H1 (cell line): ENCODE data around the gene CMIP. TPM values are rescaled to one million over a fixed set of nuclear protein-coding genes. Genes with fewer than 3 reads are reported as not detected.

Experiments used
- CTCF ChIA-PET: fragments of 300-600 bp; sonication (Branson Sonifier 250); formaldehyde crosslinking; loops from one replicate; lab custom pipeline; 2021; ENCODE audit not compliant: partially characterized antibody; lab: Charles Lee
- POLR2A ChIA-PET: fragments of 300-600 bp; sonication (Branson Sonifier 250); formaldehyde crosslinking; loops from one replicate; lab custom pipeline; 2021; ENCODE audit warnings: inconsistent platforms; ENCODE audit not compliant: partially characterized antibody; lab: Charles Lee
- DNase-seq, 2 experiments: peaks; one replicate each; pipeline versions ENCODE4 v3.0.0 to v3.0.0-alpha.2; 2010 to 2022; ENCODE audit warnings: low spot score in 2 of 2, low read depth in 1 of 2, mixed read lengths in 1 of 2
- FAIRE-seq: peaks from 2 replicates; lab custom pipeline; 2011; peaks lifted over from hg19 to GRCh38; lab: Jason Lieb, UNC
- H2AFZ ChIP-seq: 2 replicates; pipeline ENCODE4 v1.8.1; 2012; ENCODE audit warnings: low read length, inconsistent platforms
- H2AK5ac ChIP-seq: 2 replicates; pipeline ENCODE4 v1.6.1; 2013; ENCODE audit warnings: low read depth, low read length
- H2BK120ac ChIP-seq: replicated peaks from 2 replicates; pipeline ENCODE3; 2013; ENCODE audit warnings: low read depth, low read length, inconsistent platforms
- H2BK12ac ChIP-seq: 2 replicates; pipeline ENCODE4 v1.6.1; 2013; ENCODE audit warnings: low read depth, low read length
- H2BK15ac ChIP-seq: 2 replicates; pipeline ENCODE4 v1.6.1; 2013; ENCODE audit warnings: low read length
- H2BK20ac ChIP-seq: 2 replicates; pipeline ENCODE4 v1.6.1; 2013; ENCODE audit warnings: low read length
- H2BK5ac ChIP-seq: 2 replicates; pipeline ENCODE4 v1.6.1; 2013; ENCODE audit warnings: low read depth, low read length
- H3K14ac ChIP-seq: 2 replicates; pipeline ENCODE4 v1.6.1; 2013; ENCODE audit warnings: inconsistent platforms; ENCODE audit not compliant: insufficient read length
- H3K18ac ChIP-seq: 2 replicates; pipeline ENCODE4 v1.6.1; 2013; ENCODE audit warnings: low read length; ENCODE audit errors: extremely low read depth
- H3K23ac ChIP-seq: 2 replicates; pipeline ENCODE4 v1.6.1; 2013; ENCODE audit warnings: inconsistent platforms; ENCODE audit not compliant: insufficient read length
- H3K23me2 ChIP-seq: 2 replicates; pipeline ENCODE4 v1.6.1; 2013; ENCODE audit warnings: low read depth, low read length
- H3K27ac ChIP-seq: 2 replicates; pipeline ENCODE4 v1.6.1; 2011; ENCODE audit warnings: low read depth, low read length, inconsistent platforms
- H3K27me3 ChIP-seq, 4 experiments: replicated peaks in 1 of 4; 1 replicate in 1 of 4; 2 replicates in 3 of 4; pipeline versions ENCODE4 v1.6.1 to v1.8.1; 2011 to 2013; ENCODE audit warnings: low read length in 3 of 4, mild to moderate bottlenecking in 3 of 4, inconsistent platforms in 2 of 4, mixed read lengths in 2 of 4, moderate library complexity in 1 of 4; ENCODE audit not compliant: control insufficient read depth in 3 of 4, insufficient read depth in 3 of 4; ENCODE audit errors: extremely low read depth in 1 of 4
- H3K36me3 ChIP-seq, 4 experiments: 2 replicates each; pipeline versions ENCODE4 v1.6.1 to v1.8.1; 2011 to 2013; ENCODE audit warnings: mild to moderate bottlenecking in 4 of 4, low read length in 3 of 4, moderate library complexity in 2 of 4, control low read depth in 1 of 4, inconsistent platforms in 1 of 4; ENCODE audit not compliant: insufficient read depth in 4 of 4, control insufficient read depth in 2 of 4
- H3K4ac ChIP-seq: replicated peaks from 2 replicates; pipeline ENCODE3; 2013; ENCODE audit warnings: low read length, low read depth, mixed read lengths, inconsistent platforms; ENCODE audit not compliant: insufficient read length
- H3K4me1 ChIP-seq, 4 experiments: replicated peaks in 1 of 4; 1 replicate in 1 of 4; 2 replicates in 3 of 4; pipeline versions ENCODE4 v1.6.1 to v1.8.1; 2011 to 2013; ENCODE audit warnings: low read length in 3 of 4, inconsistent platforms in 2 of 4, mixed read lengths in 1 of 4; ENCODE audit not compliant: insufficient read depth in 4 of 4, control insufficient read depth in 3 of 4
- H3K4me2 ChIP-seq, 2 experiments: 2 replicates each; pipeline versions ENCODE4 v1.6.1 to v1.8.1; 2011 to 2013; ENCODE audit warnings: low read depth in 2 of 2, low read length in 2 of 2, control low read depth in 1 of 2, inconsistent platforms in 1 of 2, mild to moderate bottlenecking in 1 of 2; ENCODE audit not compliant: insufficient read depth in 1 of 2
- H3K4me3 ChIP-seq, 4 experiments: fragments of 200-600, 300-600 bp in 1 of 4; sonication (generic), shearing (Covaris generic), sonication (Bioruptor Twin) in 1 of 4; 2 replicates each; pipeline versions ENCODE4 v1.5.1 to v1.8.1; 2011 to 2016; ENCODE audit warnings: low read length in 4 of 4, low read depth in 3 of 4, control low read depth in 2 of 4, inconsistent platforms in 2 of 4, mild to moderate bottlenecking in 2 of 4, mixed read lengths in 1 of 4, moderate library complexity in 1 of 4; ENCODE audit not compliant: insufficient read depth in 2 of 4; ENCODE audit errors: extremely low read depth in 1 of 4
- H3K56ac ChIP-seq: replicated peaks from 2 replicates; pipeline ENCODE3; 2013; ENCODE audit warnings: low read depth, mild to moderate bottlenecking, mixed read lengths, low read length, inconsistent platforms; ENCODE audit not compliant: insufficient read length
- H3K79me1 ChIP-seq: 2 replicates; pipeline ENCODE4 v1.6.1; 2013; ENCODE audit warnings: low read depth, low read length, control low read depth
- H3K79me2 ChIP-seq, 2 experiments: 2 replicates each; pipeline versions ENCODE4 v1.6.1 to v1.8.1; 2012 to 2013; ENCODE audit warnings: low read length in 2 of 2, mild to moderate bottlenecking in 2 of 2, inconsistent platforms in 1 of 2; ENCODE audit not compliant: insufficient read depth in 2 of 2, control insufficient read depth in 1 of 2
- H3K9ac ChIP-seq, 4 experiments: replicated peaks in 1 of 4; 1 replicate in 1 of 4; 2 replicates in 3 of 4; pipeline versions ENCODE4 v1.6.1 to v1.8.1; 2011 to 2013; ENCODE audit warnings: low read depth in 3 of 4, low read length in 3 of 4, control low read depth in 2 of 4, mild to moderate bottlenecking in 2 of 4, moderate library complexity in 2 of 4, inconsistent platforms in 1 of 4; ENCODE audit errors: extremely low read depth in 1 of 4
- H3K9me3 ChIP-seq, 2 experiments: 2 replicates each; pipeline versions ENCODE4 v1.6.1 to v1.8.1; 2012 to 2013; ENCODE audit warnings: mild to moderate bottlenecking in 2 of 2, moderate library complexity in 2 of 2, control low read depth in 1 of 2, inconsistent platforms in 1 of 2, low read depth in 1 of 2, low read length in 1 of 2, mixed read lengths in 1 of 2; ENCODE audit not compliant: insufficient read depth in 2 of 2
- H4K20me1 ChIP-seq, 2 experiments: replicated peaks in 1 of 2; 2 replicates each; pipeline versions ENCODE3 to v1.8.1; 2011 to 2013; ENCODE audit warnings: inconsistent platforms in 2 of 2, low read length in 2 of 2, mild to moderate bottlenecking in 1 of 2; ENCODE audit not compliant: insufficient read depth in 2 of 2, control insufficient read depth in 1 of 2
- H4K5ac ChIP-seq: 2 replicates; pipeline ENCODE4 v1.6.1; 2013; ENCODE audit warnings: low read length, low read depth, mixed read lengths, inconsistent platforms; ENCODE audit not compliant: insufficient read length
- H4K8ac ChIP-seq: 2 replicates; pipeline ENCODE4 v1.8.0; 2013; ENCODE audit warnings: mild to moderate bottlenecking, moderate library complexity, low read length, inconsistent platforms; ENCODE audit not compliant: insufficient read depth; ENCODE audit errors: extremely low read depth
- H4K91ac ChIP-seq: replicated peaks from 2 replicates; pipeline ENCODE3; 2013; ENCODE audit warnings: low read length, mixed read lengths, inconsistent platforms; ENCODE audit not compliant: insufficient read length
- CBX8 ChIP-seq: fragments of 300-800, 300-1000 bp; sonication (generic); IDR thresholded peaks from 2 replicates; pipeline ENCODE4 v1.7.1; 2016; ENCODE audit warnings: low read depth, low read length, borderline replicate concordance
- CEBPB ChIP-seq: IDR thresholded peaks from 2 replicates; pipeline ENCODE4 v1.6.1; 2012; ENCODE audit warnings: low read depth, low read length
- EGR1 ChIP-seq: IDR thresholded peaks from 2 replicates; pipeline ENCODE4 v1.6.1; 2011; ENCODE audit warnings: low read depth, low read length, borderline replicate concordance
- EP300 ChIP-seq, 2 experiments: IDR thresholded peaks; 1 replicate in 1 of 2; 2 replicates in 1 of 2; pipeline ENCODE4 v1.6.1; 2011 to 2012; ENCODE audit warnings: low read depth in 2 of 2, low read length in 2 of 2, mild to moderate bottlenecking in 2 of 2, borderline replicate concordance in 1 of 2, inconsistent platforms in 1 of 2, moderate library complexity in 1 of 2
- EZH2 ChIP-seq: fragments of 200-600 bp; sonication (generic); IDR thresholded peaks from 2 replicates; pipeline ENCODE4 v1.7.1; 2012; ENCODE audit warnings: low read depth, mild to moderate bottlenecking, moderate library complexity, low read length, inconsistent platforms; ENCODE audit not compliant: severe bottlenecking
- HDAC6 ChIP-seq: IDR thresholded peaks from one replicate; pipeline ENCODE4 v1.7.1; 2012; ENCODE audit warnings: low read depth, mild to moderate bottlenecking, inconsistent platforms, low read length, moderate library complexity
- MAFK ChIP-seq: IDR thresholded peaks from 2 replicates; pipeline ENCODE4 v1.6.1; 2012; ENCODE audit warnings: low read depth, mild to moderate bottlenecking, improper control_type of control experiment, low read length
- PHF8 ChIP-seq: fragments of 200-600 bp; sonication (generic); conservative IDR thresholded peaks from 2 replicates; pipeline ENCODE4 v1.7.1; 2012; ENCODE audit warnings: low read depth, mild to moderate bottlenecking, inconsistent platforms, low read length, moderate library complexity
- POU5F1 ChIP-seq: IDR thresholded peaks from 2 replicates; pipeline ENCODE4 v1.6.1; 2011; ENCODE audit warnings: low read depth, mild to moderate bottlenecking, low read length, moderate library complexity
- SIN3A ChIP-seq, 2 experiments: IDR thresholded peaks in 1 of 2; conservative IDR thresholded peaks in 1 of 2; 2 replicates each; pipeline ENCODE4 v1.6.1; 2011 to 2012; ENCODE audit warnings: low read length in 2 of 2, improper control_type of control experiment in 1 of 2, low read depth in 1 of 2, mild to moderate bottlenecking in 1 of 2
- SP4 ChIP-seq: IDR thresholded peaks from 2 replicates; pipeline ENCODE4 v1.6.1; 2012; ENCODE audit warnings: low read length, inconsistent platforms
- SUZ12 ChIP-seq: fragments of 200-600 bp; sonication (generic); IDR thresholded peaks from 2 replicates; pipeline ENCODE4 v1.6.1; 2012; ENCODE audit warnings: mild to moderate bottlenecking, inconsistent platforms, low read length, moderate library complexity, mixed read lengths
- TAF7 ChIP-seq: optimal IDR thresholded peaks from 2 replicates; pipeline ENCODE3; 2011; ENCODE audit warnings: low read depth, mild to moderate bottlenecking, inconsistent platforms, low read length, moderate library complexity, borderline replicate concordance
- WGBS, 2 experiments: shearing (Covaris generic) in 1 of 2; methylation state at CpG; one replicate each; pipeline versions ENCODE4 v1.1.6 to v1.1.7; 2013 to 2015; ENCODE audit warnings: low lambda C conversion rate in 2 of 2, mixed read lengths in 2 of 2, inconsistent platforms in 1 of 2, low coverage in 1 of 2, missing lambda C conversion rate in 1 of 2; ENCODE audit not compliant: insufficient replicate concordance in 2 of 2, insufficient coverage in 1 of 2, insufficient read length in 1 of 2; ENCODE audit errors: extremely low coverage in 1 of 2, missing lambda C conversion rate in 1 of 2; 5-methylcytosine and 5-hydroxymethylcytosine counted together
- polyA plus RNA-seq, 7 experiments: library from polyadenylated mRNA; depleted of rRNA in 3 of 7; stranded (reverse) in 5 of 7; unstranded in 2 of 7; fragments of >200 nt in 5 of 7; fragments of 200-250 nt in 2 of 7; gene quantifications; 1 replicate in 5 of 7; 2 replicates in 1 of 7; 4 replicates in 1 of 7; pipeline versions ENCODE4 v1.2.1 to v1.2.3, GENCODE V29; 2011 to 2013; ENCODE audit warnings: missing spikeins in 2 of 7, mixed read lengths in 2 of 7
- total RNA-seq: library from RNA; stranded (reverse); fragmentation: NEBNext Ultra II Directional; extraction: Animal tissue kit (Norgen Biotek cat#: 25700); gene quantifications from 2 replicates; pipeline ENCODE4 v1.2.1, GENCODE V29; 2021

Gene CMIP
- total and polyA plus RNA-seq, 2 of the 8 experiments (the other 6 are each of a cell fraction or from before 2014, with no cell fraction given) = 7.9 to 53.2 TPM

- Histone ChIP-seq H2BK20ac (no peak overlapping the region), H3K36me3 (no peaks in the 10 kb centered on the region), H3K23me2 (no peaks in the 10 kb centered on the region), H3K56ac (no peak overlapping the region), H2AK5ac (no peak overlapping the region), H3K27me3 (no peaks in the 10 kb centered on the region), H3K4me1 (peaks cover 0 to 23% (median 6%) of the 10 kb centered on the region in 4 experiments; a peak in 5 of 7 replicates), H3K9ac (no peak overlapping the region), H4K20me1 (peaks cover 14 to 25% of the 10 kb centered on the region in 2 experiments)
- no peak for TF ChIP-seq MAFK
- no peak for TF ChIP-seq EP300 (IDR thresholded peaks at IDR 0.05; ENCODE audit: borderline replicate concordance in 1 of 2, low read depth in 2 of 2, low read length in 2 of 2)
- no peak for TF ChIP-seq POU5F1
- no peak for TF ChIP-seq EZH2
- TF ChIP-seq SUZ12 = no peak
- no peak for TF ChIP-seq TAF7
- TF ChIP-seq HDAC6 = no peak
- no peak for TF ChIP-seq SIN3A (conservative IDR thresholded peaks at IDR 0.05 in 1 of 2, IDR thresholded peaks at IDR 0.05 in 1 of 2; ENCODE audit: low read depth in 1 of 2, low read length in 2 of 2)
- no peak for TF ChIP-seq CEBPB
- no peak for TF ChIP-seq SP4
- no peak for TF ChIP-seq EGR1
- TF ChIP-seq CBX8 = no peak
- TF ChIP-seq PHF8 = no peak
- TF ChIP-seq, all 59 proteins: peak for 0
- Histone ChIP-seq H2BK120ac (no peak overlapping the region), H2BK15ac (no peak overlapping the region), H3K4me3 (no peak overlapping the region), H3K79me2 (peaks cover 7 to 89% of the 10 kb centered on the region in 2 experiments; a peak in 3 of 4 replicates), H3K79me1 (peaks cover 34% of the 10 kb centered on the region), H2BK5ac (no peak overlapping the region), H3K18ac (no peak overlapping the region), H3K23ac (no peak overlapping the region), H3K4ac (no peak overlapping the region), H4K5ac (no peak overlapping the region), H3K9me3 (no peaks in the 10 kb centered on the region), H3K27ac (no peak overlapping the region), H2AFZ (no peak overlapping the region), H3K4me2 (no peak overlapping the region), H3K14ac (no peak overlapping the region), H2BK12ac (no peak overlapping the region), H4K8ac (peak overlapping the region; percentile 26; the same call in 1 of the 2 replicates), H4K91ac (no peak overlapping the region)
- POLR2A ChIA-PET = interaction anchor here (0.9 to 1.2 kb wide), 3 partner anchors 15 to 81 kb away, joined by 3 to 5 read pairs (median 3); no protein-coding TSS in a partner anchor
- FAIRE-seq = no peak
- WGBS, 2 experiments = 81% methylated on average over 10 of the region's 10 CpGs; no CpG with 5 or more reads in 1 of the 2 experiments
- CTCF ChIA-PET = interaction anchor here (0.6 to 5.2 kb wide), 8 partner anchors 13 to 218 kb away, joined by 3 to 18 read pairs (median 4); no protein-coding TSS in a partner anchor
- DNase-seq = no peak
Observed at GRCh38 chr16:81497690-81498089, 53.1 kb downstream of the CMIP start.
